ENCODE results near the gene EME1.

- TF ChIP-seq CSRNP3 (CRISPR knock-in tag; IDR thresholded peaks at IDR 0.05) (no peak), PATZ1 (CRISPR knock-in tag; IDR thresholded peaks at IDR 0.05; ENCODE audit: borderline replicate concordance) (no peak), OSR1 (CRISPR knock-in tag; IDR thresholded peaks at IDR 0.05) (no peak), ZNF8 (CRISPR knock-in tag; IDR thresholded peaks at IDR 0.05) (no peak), ZC3H10 (CRISPR knock-in tag; IDR thresholded peaks at IDR 0.05) (no peak), CSDC2 (CRISPR knock-in tag; IDR thresholded peaks at IDR 0.05) (no peak), ZFP30 (CRISPR knock-in tag; IDR thresholded peaks at IDR 0.05) (no peak), TSHZ2 (CRISPR knock-in tag; IDR thresholded peaks at IDR 0.05) (no peak), TOX (CRISPR knock-in tag; IDR thresholded peaks at IDR 0.05; ENCODE audit: borderline replicate concordance) (no peak), ARNTL (CRISPR knock-in tag; IDR thresholded peaks at IDR 0.05; ENCODE audit: borderline replicate concordance, low read depth) (no peak), ZNF70 (CRISPR knock-in tag; IDR thresholded peaks at IDR 0.05) (no peak), CREB5 (CRISPR knock-in tag; IDR thresholded peaks at IDR 0.05; ENCODE audit: low read depth) (no peak), TCF4 (CRISPR knock-in tag; IDR thresholded peaks at IDR 0.05; ENCODE audit: borderline replicate concordance) (no peak), POU6F1 (CRISPR knock-in tag; IDR thresholded peaks at IDR 0.05; ENCODE audit: borderline replicate concordance, low read depth) (no peak)
Measured at GRCh38 chr17:50371526-50371925, 1.5 kb upstream of the EME1 start.
